A549 (cell line): ENCODE results near the gene ATF1.

ENCODE experiments used
- BHLHE40 ChIP-seq: IDR thresholded peaks from 2 replicates; pipeline ENCODE4 v1.6.1; 2012; ENCODE audit warnings: low read depth, low read length, inconsistent platforms
- EP300 ChIP-seq, 2 experiments: fragments of >200 bp; sonication (Bioruptor Twin); formaldehyde crosslinking; IDR thresholded peaks; 2 replicates in 1 of 2; 3 replicates in 1 of 2; pipeline ENCODE4 v1.6.1; 2016 to 2017
- GATA3 ChIP-seq: IDR thresholded peaks from 2 replicates; pipeline ENCODE4 v1.6.1; 2012; ENCODE audit warnings: borderline replicate concordance
- MAZ ChIP-seq: fragments of 150-350 bp; IDR thresholded peaks from 2 replicates; pipeline ENCODE4 v1.6.1; 2014; ENCODE audit warnings: antibody characterized with exemption, low read depth, low read length, borderline replicate concordance
- POLR2A ChIP-seq: IDR thresholded peaks from 2 replicates; pipeline ENCODE4 v1.6.1; 2012; ENCODE audit warnings: mild to moderate bottlenecking, low read length
- RARB ChIP-seq: fragments of 250-450 bp; sonication (Bioruptor Pico); IDR thresholded peaks from 2 replicates; pipeline ENCODE4 v1.8.0; 2021; ENCODE audit warnings: mild to moderate bottlenecking, moderate library complexity
- RCOR1 ChIP-seq: fragments of 150-350 bp; IDR thresholded peaks from 2 replicates; pipeline ENCODE4 v1.6.1; 2014; ENCODE audit warnings: antibody characterized with exemption, low read length, low read depth
- ZC3H11A ChIP-seq: fragments of 450-650 bp; IDR thresholded peaks from 2 replicates; pipeline ENCODE4 v1.6.1; 2014; ENCODE audit warnings: antibody characterized with exemption, mild to moderate bottlenecking
- ZNF302 ChIP-seq: fragments of 250-450 bp; sonication (Bioruptor Pico); IDR thresholded peaks from 2 replicates; pipeline ENCODE4 v1.9.0; 2021; ENCODE audit warnings: inconsistent platforms, mild to moderate bottlenecking, moderate library complexity
- TF ChIP-seq, protein P1 (sequence below): fragments of >200 bp; sonication (Bioruptor Twin); formaldehyde crosslinking; IDR thresholded peaks from 3 replicates; pipeline ENCODE4 v1.5.1; 2016
- TF ChIP-seq, protein P2 (sequence below): IDR thresholded peaks from 2 replicates; pipeline ENCODE4 v1.6.1; 2012
- TF ChIP-seq, protein P3 (sequence below): fragments of 450-650 bp; IDR thresholded peaks from 2 replicates; pipeline ENCODE4 v1.6.1; 2014; ENCODE audit warnings: antibody characterized with exemption

DNA sequence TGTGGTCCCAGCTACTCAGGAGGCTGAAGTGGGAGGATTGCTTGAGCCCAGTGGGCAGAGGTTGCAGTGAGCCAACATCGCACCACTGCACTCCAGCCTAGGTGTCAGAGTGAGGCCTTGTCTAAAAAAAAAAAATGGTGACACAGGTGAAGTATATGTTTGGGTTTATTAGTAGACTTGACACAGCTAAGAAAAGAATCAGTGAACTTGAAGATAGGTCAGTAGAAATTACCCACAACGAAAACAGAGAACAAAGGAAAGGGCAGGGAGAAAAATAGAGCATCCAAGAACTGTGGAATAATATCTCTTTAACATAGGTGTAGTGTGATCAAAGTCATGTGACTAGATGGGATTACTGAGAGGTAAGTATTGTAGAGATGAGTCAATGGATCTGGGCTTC is 23.7 kb downstream of the ATF1 start:
- TF ChIP-seq, protein P1, sequence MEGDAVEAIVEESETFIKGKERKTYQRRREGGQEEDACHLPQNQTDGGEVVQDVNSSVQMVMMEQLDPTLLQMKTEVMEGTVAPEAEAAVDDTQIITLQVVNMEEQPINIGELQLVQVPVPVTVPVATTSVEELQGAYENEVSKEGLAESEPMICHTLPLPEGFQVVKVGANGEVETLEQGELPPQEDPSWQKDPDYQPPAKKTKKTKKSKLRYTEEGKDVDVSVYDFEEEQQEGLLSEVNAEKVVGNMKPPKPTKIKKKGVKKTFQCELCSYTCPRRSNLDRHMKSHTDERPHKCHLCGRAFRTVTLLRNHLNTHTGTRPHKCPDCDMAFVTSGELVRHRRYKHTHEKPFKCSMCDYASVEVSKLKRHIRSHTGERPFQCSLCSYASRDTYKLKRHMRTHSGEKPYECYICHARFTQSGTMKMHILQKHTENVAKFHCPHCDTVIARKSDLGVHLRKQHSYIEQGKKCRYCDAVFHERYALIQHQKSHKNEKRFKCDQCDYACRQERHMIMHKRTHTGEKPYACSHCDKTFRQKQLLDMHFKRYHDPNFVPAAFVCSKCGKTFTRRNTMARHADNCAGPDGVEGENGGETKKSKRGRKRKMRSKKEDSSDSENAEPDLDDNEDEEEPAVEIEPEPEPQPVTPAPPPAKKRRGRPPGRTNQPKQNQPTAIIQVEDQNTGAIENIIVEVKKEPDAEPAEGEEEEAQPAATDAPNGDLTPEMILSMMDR: no peak
- TF ChIP-seq EP300 (IDR thresholded peaks at IDR 0.05) (no peak), GATA3 (no peak), RARB (no peak), ZC3H11A (no peak), POLR2A (no peak), MAZ (no peak), BHLHE40 (no peak), RCOR1 (no peak), ZNF302 (CRISPR knock-in tag) (no peak)
- TF ChIP-seq, protein P2, sequence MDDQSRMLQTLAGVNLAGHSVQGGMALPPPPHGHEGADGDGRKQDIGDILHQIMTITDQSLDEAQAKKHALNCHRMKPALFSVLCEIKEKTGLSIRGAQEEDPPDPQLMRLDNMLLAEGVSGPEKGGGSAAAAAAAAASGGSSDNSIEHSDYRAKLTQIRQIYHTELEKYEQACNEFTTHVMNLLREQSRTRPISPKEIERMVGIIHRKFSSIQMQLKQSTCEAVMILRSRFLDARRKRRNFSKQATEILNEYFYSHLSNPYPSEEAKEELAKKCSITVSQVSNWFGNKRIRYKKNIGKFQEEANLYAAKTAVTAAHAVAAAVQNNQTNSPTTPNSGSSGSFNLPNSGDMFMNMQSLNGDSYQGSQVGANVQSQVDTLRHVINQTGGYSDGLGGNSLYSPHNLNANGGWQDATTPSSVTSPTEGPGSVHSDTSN: no peak
- TF ChIP-seq, protein P3, sequence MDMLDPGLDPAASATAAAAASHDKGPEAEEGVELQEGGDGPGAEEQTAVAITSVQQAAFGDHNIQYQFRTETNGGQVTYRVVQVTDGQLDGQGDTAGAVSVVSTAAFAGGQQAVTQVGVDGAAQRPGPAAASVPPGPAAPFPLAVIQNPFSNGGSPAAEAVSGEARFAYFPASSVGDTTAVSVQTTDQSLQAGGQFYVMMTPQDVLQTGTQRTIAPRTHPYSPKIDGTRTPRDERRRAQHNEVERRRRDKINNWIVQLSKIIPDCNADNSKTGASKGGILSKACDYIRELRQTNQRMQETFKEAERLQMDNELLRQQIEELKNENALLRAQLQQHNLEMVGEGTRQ: peak; percentile 13; the same call in 1 of the 2 replicates
